ENCODE results near the gene HOOK1.
"Not testable (repeated sequence)": the region's sequence is repeated elsewhere in the genome, so short reads cannot be mapped to it uniquely, and the experiment has no call there.

DNA sequence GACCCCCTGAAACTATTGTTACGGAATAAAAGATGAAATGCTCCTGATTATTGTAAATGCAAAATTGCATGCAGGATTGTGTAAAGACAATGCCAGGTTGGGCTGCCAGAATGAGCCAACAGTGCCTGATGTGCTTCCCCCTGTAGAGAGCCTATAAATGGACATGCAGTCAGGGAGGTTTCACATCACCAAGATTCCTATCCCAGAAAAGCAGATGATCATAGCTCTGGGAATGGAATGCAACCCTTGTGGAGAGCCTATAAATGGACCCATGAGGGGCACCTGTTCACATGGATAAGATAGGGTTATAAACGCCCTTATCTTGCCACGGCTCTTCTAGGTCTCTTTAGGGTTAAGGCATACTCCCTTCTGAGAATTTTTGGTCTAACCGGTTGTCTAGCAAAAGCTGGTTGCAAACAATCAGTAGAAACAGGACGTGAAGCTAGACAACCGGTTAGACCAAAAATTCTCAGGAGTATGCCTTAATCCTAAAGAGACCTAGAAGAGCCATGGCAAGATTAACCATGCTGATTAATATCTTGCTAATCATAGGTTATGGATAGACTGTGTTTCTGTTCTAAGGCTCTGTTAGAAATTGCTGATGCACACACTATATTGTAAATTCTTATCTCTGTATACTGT, 106.6 kb downstream of the HOOK1 start:
- TF ChIP-seq, protein P1, sequence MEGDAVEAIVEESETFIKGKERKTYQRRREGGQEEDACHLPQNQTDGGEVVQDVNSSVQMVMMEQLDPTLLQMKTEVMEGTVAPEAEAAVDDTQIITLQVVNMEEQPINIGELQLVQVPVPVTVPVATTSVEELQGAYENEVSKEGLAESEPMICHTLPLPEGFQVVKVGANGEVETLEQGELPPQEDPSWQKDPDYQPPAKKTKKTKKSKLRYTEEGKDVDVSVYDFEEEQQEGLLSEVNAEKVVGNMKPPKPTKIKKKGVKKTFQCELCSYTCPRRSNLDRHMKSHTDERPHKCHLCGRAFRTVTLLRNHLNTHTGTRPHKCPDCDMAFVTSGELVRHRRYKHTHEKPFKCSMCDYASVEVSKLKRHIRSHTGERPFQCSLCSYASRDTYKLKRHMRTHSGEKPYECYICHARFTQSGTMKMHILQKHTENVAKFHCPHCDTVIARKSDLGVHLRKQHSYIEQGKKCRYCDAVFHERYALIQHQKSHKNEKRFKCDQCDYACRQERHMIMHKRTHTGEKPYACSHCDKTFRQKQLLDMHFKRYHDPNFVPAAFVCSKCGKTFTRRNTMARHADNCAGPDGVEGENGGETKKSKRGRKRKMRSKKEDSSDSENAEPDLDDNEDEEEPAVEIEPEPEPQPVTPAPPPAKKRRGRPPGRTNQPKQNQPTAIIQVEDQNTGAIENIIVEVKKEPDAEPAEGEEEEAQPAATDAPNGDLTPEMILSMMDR (IDR thresholded peaks at IDR 0.05), result not testable (repeated sequence)
- not testable (repeated sequence) for TF ChIP-seq POLR2A (IDR thresholded peaks at IDR 0.05); POLR2AphosphoS5 (IDR thresholded peaks at IDR 0.05); EP300 (IDR thresholded peaks at IDR 0.05; ENCODE audit: low read depth)

Measured in transverse colon (tissue), 4 donors.